ENCODE results near the gene SLC6A6. TPM values are rescaled to one million over a fixed set of nuclear protein-coding genes. Genes with fewer than 3 reads are reported as not detected.

The SLC6A6 gene
- total RNA-seq, 4 donors from 2014 or later: 14.4 to 35.7 (median 17.0) TPM

GRCh38 chr3:14520149-14520548 lies 117.7 kb downstream of the SLC6A6 start:
- intact Hi-C loops (cut with DNase I): no loop called here
- H3K36me3 ChIP-seq: no peaks in the 10 kb centered on the region
- H3K4me3 ChIP-seq: no peak overlapping the region
- TF ChIP-seq POLR2A (IDR thresholded peaks at IDR 0.05): no peak
- TF ChIP-seq CTCF (IDR thresholded peaks at IDR 0.05): no peak
- 81 to 88% methylated on average over 5 to 9 of the region's 15 CpGs for WGBS, 2 donors
- no peaks in the 10 kb centered on the region for H3K9me3 ChIP-seq
- no peak overlapping the region for H3K27ac ChIP-seq
- no peak for DNase-seq
- no peaks in the 10 kb centered on the region for H3K27me3 ChIP-seq
- H3K4me1 ChIP-seq: peaks cover 0 to 11% (median 0%) of the 10 kb centered on the region in 3 donors

GRCh38 chr3:14520967-14521366 lies 118.6 kb downstream of the SLC6A6 start:
- no peaks in the 10 kb centered on the region for H3K9me3 ChIP-seq
- intact Hi-C loops (cut with DNase I): no loop called here
- H3K4me1 ChIP-seq: peaks cover 0 to 19% (median 7%) of the 10 kb centered on the region in 3 donors
- 75 to 90% methylated on average over 8 of the region's 8 CpGs for WGBS, 2 donors
- H3K4me3 ChIP-seq: no peak overlapping the region
- DNase-seq: no peak
- TF ChIP-seq POLR2A (IDR thresholded peaks at IDR 0.05) (no peak), CTCF (IDR thresholded peaks at IDR 0.05) (no peak)
- H3K27ac ChIP-seq: no peak overlapping the region
- H3K36me3 ChIP-seq: no peaks in the 10 kb centered on the region
- H3K27me3 ChIP-seq: no peaks in the 10 kb centered on the region

GRCh38 chr3:14521611-14522010 lies 119.2 kb downstream of the SLC6A6 start:
- Histone ChIP-seq H3K4me1 (peaks cover 0 to 25% (median 12%) of the 10 kb centered on the region in 3 donors), H3K4me3 (no peak overlapping the region), H3K27me3 (no peaks in the 10 kb centered on the region), H3K36me3 (no peaks in the 10 kb centered on the region), H3K27ac (peak overlapping the region in 1 of 4 donors; percentile 13), H3K9me3 (no peaks in the 10 kb centered on the region)
- 72 to 75% methylated on average over 2 to 4 of the region's 12 CpGs for WGBS, 2 donors
- intact Hi-C loops (cut with DNase I): no loop called here
- TF ChIP-seq CTCF (IDR thresholded peaks at IDR 0.05) (no peak), POLR2A (IDR thresholded peaks at IDR 0.05) (no peak)
- DNase-seq: no peak

- no peak for DNase-seq
- H3K9me3 ChIP-seq: no peaks in the 10 kb centered on the region
- H3K36me3 ChIP-seq: no peaks in the 10 kb centered on the region
- H3K4me1 ChIP-seq: peaks cover 0 to 29% (median 12%) of the 10 kb centered on the region in 3 donors
- no peaks in the 10 kb centered on the region for H3K27me3 ChIP-seq
- WGBS, 2 donors: 66 to 71% methylated on average over 2 to 8 of the region's 16 CpGs
- TF ChIP-seq POLR2A (IDR thresholded peaks at IDR 0.05): no peak
- TF ChIP-seq CTCF (IDR thresholded peaks at IDR 0.05): no peak
- intact Hi-C loops (cut with DNase I): no loop called here
- H3K27ac ChIP-seq: peak overlapping the region in 2 of 4 donors; percentile 13 to 28
- H3K4me3 ChIP-seq: no peak overlapping the region
These were observed 119.8 kb downstream of the SLC6A6 start for GRCh38 chr3:14522129-14522691.

GRCh38 chr3:14522768-14523167 lies 120.4 kb downstream of the SLC6A6 start:
- Histone ChIP-seq H3K4me3 (no peak overlapping the region), H3K36me3 (no peaks in the 10 kb centered on the region), H3K27ac (peak overlapping the region in 1 of 4 donors; percentile 28), H3K27me3 (no peaks in the 10 kb centered on the region), H3K9me3 (no peaks in the 10 kb centered on the region), H3K4me1 (peaks cover 0 to 29% (median 12%) of the 10 kb centered on the region in 3 donors)
- TF ChIP-seq CTCF (IDR thresholded peaks at IDR 0.05): no peak
- TF ChIP-seq POLR2A (IDR thresholded peaks at IDR 0.05): no peak
- WGBS, 2 donors: 89% methylated on average over 4 to 10 of the region's 12 CpGs
- intact Hi-C loops (cut with DNase I): no loop called here
- DNase-seq: no peak

Data from esophagus squamous epithelium (tissue), 5 donors.